Measurements from ENCODE around the gene ABHD16B. TPM values are rescaled to one million over a fixed set of nuclear protein-coding genes. Genes with fewer than 3 reads are reported as not detected.
A peak's percentile ranks its signal among the peaks of the same experiment; 100 is the strongest.

The ABHD16B gene
- total and polyA plus RNA-seq, 2 of the 13 experiments (the other 11 are each of a cell fraction or from before 2014, with no cell fraction given): not detected

DNA sequence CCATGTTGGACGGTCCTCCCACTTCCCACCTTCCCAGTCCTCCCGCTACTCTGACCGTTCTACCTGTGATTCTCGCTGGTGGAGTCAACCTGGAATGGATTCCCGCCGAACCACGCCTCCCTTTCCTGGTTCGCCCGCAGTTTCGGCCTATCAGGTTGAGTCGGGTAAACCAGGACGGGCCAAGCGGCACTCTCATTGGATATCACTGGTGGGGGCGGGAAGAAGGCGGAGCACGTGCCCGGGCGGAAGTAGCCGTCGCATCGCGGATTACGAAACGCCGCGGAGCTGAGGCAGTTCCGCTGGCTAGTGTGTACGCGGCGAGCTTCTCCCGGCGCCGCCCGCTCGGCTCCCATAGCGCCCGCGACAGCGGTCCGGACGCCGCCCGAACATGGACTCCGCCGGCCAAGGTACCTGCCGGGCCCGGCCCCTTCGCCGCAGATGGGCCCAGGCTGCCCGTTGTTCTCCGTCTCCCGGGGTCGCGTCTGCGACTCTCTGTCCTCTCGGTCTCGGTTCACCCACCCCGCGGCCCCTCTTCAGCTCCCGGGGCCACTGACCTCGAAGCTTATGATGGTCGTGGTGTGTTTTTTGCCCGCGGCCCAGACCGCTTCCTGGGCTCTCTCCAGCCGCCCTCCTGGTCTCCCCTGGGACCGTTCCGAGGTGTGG lies 3.8 kb downstream of the ABHD16B start, which contains the start of gene TPD52L2 (continued):
- TF ChIP-seq UBTF (CRISPR knock-in tag; IDR thresholded peaks at IDR 0.05) (peak; percentile 99), SNAPC5 (CRISPR knock-in tag; IDR thresholded peaks at IDR 0.05; ENCODE audit: borderline replicate concordance) (peak; percentile 95), ZNF761 (CRISPR knock-in tag; conservative IDR thresholded peaks at IDR 0.05) (0 out of 2 replicates have a peak, but pooled peaks have one; percentile 66), KMT2A (CRISPR knock-in tag; IDR thresholded peaks at IDR 0.05) (peak; percentile 98), PCBP2 (optimal IDR thresholded peaks at IDR 0.05; ENCODE audit: low read depth, low read length, poor library complexity, severe bottlenecking) (no peak), ZNF180 (CRISPR knock-in tag; IDR thresholded peaks at IDR 0.05; ENCODE audit: borderline replicate concordance, low read depth) (peak; percentile 94), TCF7L2 (IDR thresholded peaks at IDR 0.05; ENCODE audit: low read depth, low read length) (no peak), ZNF782 (CRISPR knock-in tag; IDR thresholded peaks at IDR 0.05; ENCODE audit: borderline replicate concordance) (peak; percentile 24; the same call in 1 of the 2 replicates), ZNF597 (CRISPR knock-in tag; IDR thresholded peaks at IDR 0.05) (peak; percentile 94; the same call in 1 of the 2 replicates), AGO1 (IDR thresholded peaks at IDR 0.05; ENCODE audit: low read depth, low read length, poor library complexity, severe bottlenecking) (peak; percentile 68), PRDM10 (CRISPR knock-in tag; IDR thresholded peaks at IDR 0.05; ENCODE audit: low read depth) (peak; percentile 81; the same call in 1 of the 2 replicates)
- TF ChIP-seq, protein P1, sequence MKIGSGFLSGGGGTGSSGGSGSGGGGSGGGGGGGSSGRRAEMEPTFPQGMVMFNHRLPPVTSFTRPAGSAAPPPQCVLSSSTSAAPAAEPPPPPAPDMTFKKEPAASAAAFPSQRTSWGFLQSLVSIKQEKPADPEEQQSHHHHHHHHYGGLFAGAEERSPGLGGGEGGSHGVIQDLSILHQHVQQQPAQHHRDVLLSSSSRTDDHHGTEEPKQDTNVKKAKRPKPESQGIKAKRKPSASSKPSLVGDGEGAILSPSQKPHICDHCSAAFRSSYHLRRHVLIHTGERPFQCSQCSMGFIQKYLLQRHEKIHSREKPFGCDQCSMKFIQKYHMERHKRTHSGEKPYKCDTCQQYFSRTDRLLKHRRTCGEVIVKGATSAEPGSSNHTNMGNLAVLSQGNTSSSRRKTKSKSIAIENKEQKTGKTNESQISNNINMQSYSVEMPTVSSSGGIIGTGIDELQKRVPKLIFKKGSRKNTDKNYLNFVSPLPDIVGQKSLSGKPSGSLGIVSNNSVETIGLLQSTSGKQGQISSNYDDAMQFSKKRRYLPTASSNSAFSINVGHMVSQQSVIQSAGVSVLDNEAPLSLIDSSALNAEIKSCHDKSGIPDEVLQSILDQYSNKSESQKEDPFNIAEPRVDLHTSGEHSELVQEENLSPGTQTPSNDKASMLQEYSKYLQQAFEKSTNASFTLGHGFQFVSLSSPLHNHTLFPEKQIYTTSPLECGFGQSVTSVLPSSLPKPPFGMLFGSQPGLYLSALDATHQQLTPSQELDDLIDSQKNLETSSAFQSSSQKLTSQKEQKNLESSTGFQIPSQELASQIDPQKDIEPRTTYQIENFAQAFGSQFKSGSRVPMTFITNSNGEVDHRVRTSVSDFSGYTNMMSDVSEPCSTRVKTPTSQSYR (CRISPR knock-in tag; IDR thresholded peaks at IDR 0.05; ENCODE audit: borderline replicate concordance): peak; percentile 45; the same call in 1 of the 2 replicates
- TF ChIP-seq, protein P2, sequence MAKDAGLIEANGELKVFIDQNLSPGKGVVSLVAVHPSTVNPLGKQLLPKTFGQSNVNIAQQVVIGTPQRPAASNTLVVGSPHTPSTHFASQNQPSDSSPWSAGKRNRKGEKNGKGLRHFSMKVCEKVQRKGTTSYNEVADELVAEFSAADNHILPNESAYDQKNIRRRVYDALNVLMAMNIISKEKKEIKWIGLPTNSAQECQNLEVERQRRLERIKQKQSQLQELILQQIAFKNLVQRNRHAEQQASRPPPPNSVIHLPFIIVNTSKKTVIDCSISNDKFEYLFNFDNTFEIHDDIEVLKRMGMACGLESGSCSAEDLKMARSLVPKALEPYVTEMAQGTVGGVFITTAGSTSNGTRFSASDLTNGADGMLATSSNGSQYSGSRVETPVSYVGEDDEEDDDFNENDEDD (CRISPR knock-in tag; IDR thresholded peaks at IDR 0.05; ENCODE audit: borderline replicate concordance): peak; percentile 99

Data from HepG2 (cell line).